Neuron (in vitro differentiated cells): Measurements from ENCODE around the gene HYOU1.
"Not testable (repeated sequence)": the region's sequence is repeated elsewhere in the genome, so short reads cannot be mapped to it uniquely, and the experiment has no call there.

Source experiments
- H2AFZ ChIP-seq: one replicate; pipeline ENCODE4 v1.6.1; 2013; ENCODE audit warnings: low read depth, mild to moderate bottlenecking, inconsistent platforms, low read length, moderate library complexity
- H3K27me3 ChIP-seq: one replicate; pipeline ENCODE4 v1.6.1; 2013; ENCODE audit warnings: low read length; ENCODE audit not compliant: insufficient read depth
- H3K36me3 ChIP-seq: one replicate; pipeline ENCODE4 v1.6.1; 2013; ENCODE audit warnings: low read length; ENCODE audit not compliant: insufficient read depth
- H3K4me1 ChIP-seq: one replicate; pipeline ENCODE4 v1.6.1; 2013; ENCODE audit warnings: low read length; ENCODE audit not compliant: insufficient read depth
- H3K4me3 ChIP-seq: 2 replicates; pipeline ENCODE4 v1.5.1; 2013; ENCODE audit warnings: mild to moderate bottlenecking, low read length, moderate library complexity
- H3K9me3 ChIP-seq: one replicate; pipeline ENCODE4 v1.6.1; 2013; ENCODE audit warnings: low read length

The HYOU1 gene

DNA sequence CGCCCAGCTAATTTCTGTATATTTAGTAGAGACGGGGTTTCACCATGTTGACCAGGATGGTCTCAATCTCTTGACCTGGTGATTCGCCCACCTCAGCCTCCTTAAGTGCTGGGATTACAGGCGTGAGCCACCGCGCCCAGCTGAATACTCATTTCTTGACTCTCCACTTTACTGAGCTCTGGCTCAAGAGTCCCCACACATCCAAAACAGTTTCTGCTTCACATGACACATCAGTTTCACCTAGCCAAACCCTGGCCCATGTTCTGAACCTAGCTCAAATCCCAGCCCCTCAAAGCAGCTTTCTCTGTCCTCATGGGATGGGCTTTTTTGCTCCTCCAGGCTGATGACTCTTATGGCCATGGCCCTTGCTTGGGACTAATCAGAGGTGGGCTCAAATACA lies 9.8 kb downstream of the HYOU1 start:
- Histone ChIP-seq H3K4me3 (no peak overlapping the region), H3K9me3 (no peaks in the 10 kb centered on the region), H3K36me3 (peaks cover 71% of the 10 kb centered on the region), H2AFZ (no peak overlapping the region), H3K4me1 (no peaks in the 10 kb centered on the region), H3K27me3 (no peaks in the 10 kb centered on the region)

DNA sequence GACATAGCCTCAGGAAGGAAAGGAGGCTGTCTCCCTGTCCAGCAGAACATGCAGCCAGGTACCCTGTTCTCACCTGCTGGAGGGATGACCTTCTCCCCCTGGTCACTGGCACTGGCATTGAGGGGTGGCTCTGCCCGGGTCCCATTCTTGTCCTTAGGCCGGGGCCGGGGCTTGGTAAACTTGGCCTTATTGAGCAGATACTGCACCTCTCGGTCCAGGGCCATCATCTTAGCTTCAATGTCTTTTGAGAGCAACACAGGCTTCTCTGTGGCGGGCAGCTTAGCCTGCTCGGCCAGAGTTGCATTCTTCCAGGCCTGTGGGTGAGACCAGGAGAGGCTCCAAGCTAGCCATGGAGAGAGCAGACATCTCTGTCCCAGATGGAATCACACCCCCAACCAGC lies 10.5 kb downstream of the HYOU1 start:
- Histone ChIP-seq H2AFZ (no peak overlapping the region), H3K27me3 (no peaks in the 10 kb centered on the region), H3K4me3 (no peak overlapping the region), H3K4me1 (no peaks in the 10 kb centered on the region), H3K9me3 (no peaks in the 10 kb centered on the region), H3K36me3 (peaks cover 65% of the 10 kb centered on the region)

DNA sequence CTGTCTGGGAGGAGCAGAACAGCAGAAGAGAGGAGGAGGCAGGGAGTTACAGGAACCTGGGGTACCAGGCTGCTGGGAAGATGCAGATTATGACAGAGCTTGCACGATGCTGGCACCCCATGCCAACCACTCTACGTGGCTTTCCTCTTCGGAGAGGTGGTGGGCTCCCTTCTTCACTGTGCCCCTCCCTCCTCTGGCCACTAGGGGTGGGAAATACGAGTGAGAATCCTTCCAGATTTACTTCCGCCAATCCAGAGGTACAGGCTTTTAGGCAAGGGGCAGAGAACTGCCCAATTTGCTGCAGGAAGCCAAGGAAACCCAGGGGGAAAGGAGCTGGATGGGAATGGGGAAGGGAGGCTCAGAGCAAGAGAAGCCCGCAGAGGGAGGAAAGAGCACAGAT lies 12.3 kb downstream of the HYOU1 start:
- no peak overlapping the region for H2AFZ ChIP-seq
- H3K36me3 ChIP-seq, result peaks cover 52% of the 10 kb centered on the region
- H3K4me3 ChIP-seq, result no peak overlapping the region
- H3K9me3 ChIP-seq, result no peaks in the 10 kb centered on the region
- no peaks in the 10 kb centered on the region for H3K4me1 ChIP-seq
- no peaks in the 10 kb centered on the region for H3K27me3 ChIP-seq

DNA sequence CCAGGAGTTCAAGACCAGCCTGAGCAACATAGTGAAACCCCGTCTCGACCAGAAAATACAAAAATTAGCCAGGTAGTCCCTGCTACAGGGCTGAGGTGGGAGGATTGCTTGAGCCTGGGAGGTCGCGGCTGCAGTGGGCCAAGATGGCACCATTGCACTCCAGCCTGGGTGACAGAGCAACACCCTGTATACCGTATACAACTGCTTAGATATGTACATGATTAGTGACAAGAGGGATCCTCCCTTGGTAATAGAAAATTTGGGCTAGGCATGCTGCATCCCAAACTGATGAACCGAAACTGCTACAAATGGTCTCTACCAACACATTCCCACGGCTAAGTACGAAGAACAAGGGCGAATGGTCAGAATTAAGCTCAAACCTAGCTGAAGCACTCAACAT lies 14.1 kb downstream of the HYOU1 start:
- Histone ChIP-seq H3K4me3 (no peak overlapping the region), H3K36me3 (peaks cover 34% of the 10 kb centered on the region), H3K4me1 (no peaks in the 10 kb centered on the region)

DNA sequence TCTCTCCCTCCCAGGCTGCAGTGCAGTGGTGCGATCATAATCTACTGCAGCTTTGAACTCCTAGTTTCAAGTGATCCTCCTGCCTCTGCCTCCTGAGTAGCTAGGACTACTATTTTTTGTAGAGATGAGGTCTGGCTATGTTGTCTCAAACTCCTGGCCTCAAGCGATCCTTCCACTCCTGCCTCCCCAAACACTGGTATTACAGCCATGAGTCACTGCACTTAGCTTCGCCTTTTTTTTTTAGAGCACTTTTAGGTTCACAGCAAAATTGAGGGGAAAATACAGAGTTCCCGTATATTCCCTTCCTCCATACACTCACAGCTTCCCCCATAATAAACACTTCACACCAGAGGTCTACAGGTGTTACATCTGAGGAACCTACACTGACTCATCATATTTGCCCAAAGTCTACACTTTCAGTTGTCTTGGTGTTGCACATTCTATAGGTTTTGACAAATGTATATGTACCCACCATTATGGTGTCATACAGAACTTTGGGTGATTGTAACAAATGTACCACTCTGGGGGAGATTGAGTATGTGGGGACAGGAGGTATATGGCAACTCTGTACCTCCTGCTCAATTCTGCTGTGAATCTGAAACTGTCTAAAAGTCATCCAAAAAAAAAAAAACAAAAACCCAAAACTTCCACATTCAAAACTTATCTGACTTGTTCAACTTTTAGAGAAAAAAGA lies 15.0 kb downstream of the HYOU1 start:
- Histone ChIP-seq H2AFZ (no peak overlapping the region), H3K27me3 (no peaks in the 10 kb centered on the region)

More for the DNA sequence above, 14.1 kb downstream of the HYOU1 start:
- H3K27me3 ChIP-seq, result no peaks in the 10 kb centered on the region
- no peaks in the 10 kb centered on the region for H3K9me3 ChIP-seq
- no peak overlapping the region for H2AFZ ChIP-seq

DNA sequence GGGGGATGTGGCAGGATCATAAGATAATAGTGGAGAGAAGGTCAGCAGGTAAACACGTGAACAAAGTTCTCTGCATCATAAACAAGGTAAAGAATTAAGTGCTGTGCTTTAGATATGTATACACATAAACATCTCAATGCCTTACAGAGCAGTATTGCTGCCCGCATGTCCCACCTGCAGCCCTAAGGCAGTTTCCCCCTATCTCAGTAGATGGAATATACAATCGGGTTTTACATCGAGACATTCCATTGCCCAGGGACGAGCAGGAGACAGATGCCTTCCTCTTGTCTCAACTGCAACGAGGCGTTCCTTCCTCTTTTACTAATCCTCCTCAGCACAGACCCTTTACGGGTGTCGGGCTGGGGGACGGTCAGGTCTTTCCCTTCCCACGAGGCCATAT lies 17.5 kb downstream of the HYOU1 start:
- H3K4me3 ChIP-seq, H3K27me3 ChIP-seq, H3K9me3 ChIP-seq, H3K36me3 ChIP-seq, H2AFZ ChIP-seq, H3K4me1 ChIP-seq: not testable (repeated sequence)

More for the DNA sequence above, 15.0 kb downstream of the HYOU1 start:
- peaks cover 24% of the 10 kb centered on the region for H3K36me3 ChIP-seq
- H3K4me1 ChIP-seq, result no peaks in the 10 kb centered on the region
- no peak overlapping the region for H3K4me3 ChIP-seq
- H3K9me3 ChIP-seq, result no peaks in the 10 kb centered on the region

DNA sequence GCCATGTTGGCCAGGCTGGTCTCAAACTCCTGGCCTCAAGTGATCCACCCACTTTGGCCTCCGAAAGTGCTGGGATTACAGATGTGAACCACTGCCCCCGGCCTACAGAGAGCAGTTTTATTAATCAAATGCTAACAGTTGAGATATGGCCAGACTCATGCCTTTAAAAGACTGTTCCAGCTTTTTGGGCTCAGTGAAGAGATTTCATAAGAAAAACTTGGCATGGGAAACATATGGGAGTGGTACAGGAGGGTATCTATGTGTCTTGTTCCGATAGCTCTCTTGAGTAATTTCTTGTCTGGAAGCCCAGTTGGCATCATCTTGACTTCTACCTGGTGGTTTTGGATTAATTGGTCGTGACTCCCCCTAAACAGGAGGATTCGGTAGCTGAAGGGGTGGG lies 18.1 kb downstream of the HYOU1 start:
- no peak overlapping the region for H2AFZ ChIP-seq
- H3K27me3 ChIP-seq, result no peaks in the 10 kb centered on the region
- H3K9me3 ChIP-seq, result no peaks in the 10 kb centered on the region
- H3K4me3 ChIP-seq, result no peak overlapping the region
- H3K36me3 ChIP-seq, result no peaks in the 10 kb centered on the region
- no peaks in the 10 kb centered on the region for H3K4me1 ChIP-seq

DNA sequence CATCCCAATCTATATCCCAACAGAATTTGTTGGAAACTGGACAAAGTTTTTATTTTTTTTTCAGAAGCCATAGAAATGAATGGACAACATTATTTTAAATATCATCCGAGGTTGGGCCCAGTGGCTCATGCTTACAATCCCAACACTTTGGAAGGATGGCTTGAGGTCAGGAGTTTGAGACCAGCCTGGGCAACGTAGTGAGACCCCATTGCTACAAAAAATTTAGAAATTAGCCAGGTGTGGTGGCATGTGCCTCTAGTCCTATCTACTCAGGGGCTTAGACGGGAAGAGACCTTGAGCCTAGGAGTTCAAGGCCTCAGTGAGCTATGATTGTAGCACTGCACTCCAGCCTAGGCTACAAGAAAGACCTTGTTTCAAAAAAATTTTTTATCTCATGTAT lies 22.2 kb downstream of the HYOU1 start:
- Histone ChIP-seq H3K4me1 (peaks cover 4% of the 10 kb centered on the region), H3K27me3 (no peaks in the 10 kb centered on the region), H2AFZ (no peak overlapping the region), H3K36me3 (no peaks in the 10 kb centered on the region), H3K9me3 (no peaks in the 10 kb centered on the region), H3K4me3 (no peak overlapping the region)

DNA sequence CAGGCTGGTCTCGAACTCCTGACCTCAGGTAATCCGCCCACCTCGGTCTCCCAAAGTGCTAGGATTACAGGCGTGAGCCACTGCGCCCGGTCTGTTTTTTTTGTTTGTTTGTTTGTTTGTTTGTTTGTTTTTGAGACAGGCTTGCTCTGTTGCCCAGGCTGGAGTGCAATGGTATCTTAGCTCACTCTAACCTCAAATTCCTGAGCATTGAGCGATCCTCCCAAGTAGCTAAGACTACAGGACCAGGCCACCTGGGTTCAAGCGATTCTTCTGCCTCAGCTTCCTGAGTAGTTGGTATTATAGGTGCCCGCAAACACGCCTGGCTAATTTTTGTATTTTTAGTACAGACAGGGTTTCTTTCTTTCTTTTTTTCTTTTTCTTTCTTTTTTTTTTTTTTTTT lies 23.6 kb downstream of the HYOU1 start:
- not testable (repeated sequence) for H3K4me1 ChIP-seq, H3K9me3 ChIP-seq, H3K4me3 ChIP-seq, H2AFZ ChIP-seq, H3K27me3 ChIP-seq, H3K36me3 ChIP-seq

DNA sequence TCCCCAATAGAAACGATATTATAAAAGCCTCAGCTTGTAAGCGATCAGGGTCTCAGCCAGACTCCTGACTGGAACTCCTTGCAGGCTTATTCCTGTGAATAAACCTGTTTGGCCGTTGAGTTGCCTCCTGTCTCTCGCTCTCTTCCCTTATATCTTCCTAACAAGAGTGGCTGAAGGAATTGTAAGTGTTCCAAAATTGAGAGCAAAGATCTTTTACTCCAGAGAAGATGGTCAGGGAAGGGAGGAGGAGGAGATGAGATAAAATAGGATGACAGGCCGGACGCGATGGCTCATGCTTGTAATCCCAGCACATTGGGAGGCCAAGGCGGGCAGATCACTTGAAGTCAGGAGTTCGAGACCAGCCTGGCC lies 25.1 kb downstream of the HYOU1 start:
- Histone ChIP-seq H3K4me3 (no peak overlapping the region), H3K4me1 (peaks cover 9% of the 10 kb centered on the region), H3K36me3 (peaks cover 15% of the 10 kb centered on the region)

DNA sequence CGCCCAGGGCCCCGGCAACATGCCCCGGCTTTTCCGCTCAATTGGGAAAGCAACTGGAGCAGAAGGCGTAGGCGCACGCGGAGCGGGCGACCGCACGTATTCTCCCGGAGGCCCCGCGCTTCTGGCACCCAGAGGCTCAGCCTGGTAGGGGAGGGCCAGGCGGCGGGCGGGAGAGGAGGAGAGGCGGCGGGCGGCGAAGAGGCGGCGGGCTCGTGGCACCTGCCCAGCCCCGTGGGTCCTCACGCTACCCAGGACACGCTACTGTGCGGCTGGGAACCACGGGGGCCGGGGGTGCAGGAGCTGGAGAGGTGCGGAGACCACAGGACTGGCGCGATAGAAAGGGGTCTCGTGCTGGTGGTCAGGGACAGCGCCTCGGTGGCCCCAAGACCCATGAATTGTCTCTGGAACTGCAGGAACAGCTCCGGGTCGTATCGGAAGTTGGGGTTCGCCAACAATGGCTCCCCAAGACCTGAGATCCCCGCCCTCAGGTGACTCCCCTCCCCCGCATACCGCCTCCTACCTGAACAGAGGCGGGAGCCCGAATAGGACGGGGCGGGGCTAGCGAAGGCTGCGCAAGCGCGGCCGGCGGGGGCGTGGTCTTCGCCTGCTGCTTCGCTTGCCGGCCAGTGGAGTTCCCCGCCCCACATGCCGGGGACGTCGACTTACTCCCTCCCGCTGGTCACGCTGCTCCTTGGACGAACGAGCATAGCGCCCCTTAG lies 26.5 kb downstream of the HYOU1 start, which contains the start of gene SLC37A4:
SLC37A4 (minus strand) TSS at position 549 of the 719 bp plus-strand sequence.
- peaks cover 26% of the 10 kb centered on the region for H3K36me3 ChIP-seq
- no peaks in the 10 kb centered on the region for H3K27me3 ChIP-seq
- peaks cover 9% of the 10 kb centered on the region for H3K4me1 ChIP-seq
- H3K4me3 ChIP-seq, result peak within 1 kb of the TSS; percentile 86
- no peaks in the 10 kb centered on the region for H3K9me3 ChIP-seq
- H2AFZ ChIP-seq, result peak within 1 kb of the TSS; percentile 83

More for the DNA sequence above, 25.1 kb downstream of the HYOU1 start:
- Histone ChIP-seq H2AFZ (no peak overlapping the region), H3K9me3 (no peaks in the 10 kb centered on the region), H3K27me3 (no peaks in the 10 kb centered on the region)

DNA sequence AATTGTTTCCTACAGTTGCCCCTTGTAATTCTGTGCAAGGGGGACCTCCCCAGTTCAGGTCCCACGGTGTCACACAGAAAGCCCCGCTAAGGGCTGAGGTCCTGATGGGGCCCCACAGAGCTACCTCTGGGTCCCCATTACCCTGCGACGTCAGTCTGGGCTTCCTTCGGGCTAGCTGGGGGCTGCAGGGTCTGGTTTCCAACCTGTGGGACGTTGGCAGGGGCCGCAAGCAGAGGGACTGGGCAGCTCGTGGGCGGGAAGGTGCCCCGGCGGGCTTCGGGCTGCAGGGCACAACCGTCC lies 27.0 kb downstream of the HYOU1 start:
- peak overlapping the region; percentile 83 for H2AFZ ChIP-seq
- no peaks in the 10 kb centered on the region for H3K27me3 ChIP-seq
- H3K9me3 ChIP-seq, result no peaks in the 10 kb centered on the region
- peaks cover 31% of the 10 kb centered on the region for H3K36me3 ChIP-seq
- H3K4me1 ChIP-seq, result peaks cover 9% of the 10 kb centered on the region
- peak overlapping the region; percentile 86 for H3K4me3 ChIP-seq

DNA sequence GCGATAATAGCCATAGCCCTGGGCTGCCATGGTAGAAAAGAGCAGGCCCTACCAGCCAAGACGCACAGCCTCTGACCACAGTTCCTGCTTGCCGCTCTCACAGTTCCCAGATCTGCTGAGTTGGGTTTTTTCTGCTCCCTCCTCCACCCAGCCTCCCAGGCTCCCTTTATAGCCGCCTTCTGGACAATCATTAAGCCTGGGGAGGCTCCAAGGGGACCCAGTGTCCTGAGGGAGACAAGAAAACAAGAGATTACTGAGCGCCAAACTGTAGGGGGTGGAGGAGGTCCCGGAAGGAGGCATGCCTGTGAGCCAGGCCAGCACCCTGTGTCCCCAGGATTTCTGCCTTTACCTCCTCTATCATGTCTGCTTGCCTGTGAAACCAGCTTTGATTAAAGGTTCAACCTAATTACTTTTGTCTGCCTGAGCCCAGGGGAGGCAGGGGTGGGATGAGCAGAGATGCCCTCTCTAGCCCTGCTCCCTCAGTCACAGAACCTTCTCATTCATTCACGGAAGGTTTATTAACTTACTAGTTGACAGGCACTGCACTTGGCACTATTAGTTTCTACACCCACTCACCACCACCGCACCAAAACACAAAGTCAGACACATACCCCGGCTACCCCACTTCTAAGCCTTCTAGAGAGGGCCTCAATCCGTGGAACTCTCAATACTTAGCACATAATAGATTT lies 27.5 kb downstream of the HYOU1 start:
- Histone ChIP-seq H3K4me1 (peaks cover 9% of the 10 kb centered on the region), H3K9me3 (no peaks in the 10 kb centered on the region), H3K4me3 (peak overlapping the region; percentile 86), H3K27me3 (no peaks in the 10 kb centered on the region), H2AFZ (no peak overlapping the region), H3K36me3 (peaks cover 36% of the 10 kb centered on the region)
